ENCODE data around the gene TMEM38A.

DNA sequence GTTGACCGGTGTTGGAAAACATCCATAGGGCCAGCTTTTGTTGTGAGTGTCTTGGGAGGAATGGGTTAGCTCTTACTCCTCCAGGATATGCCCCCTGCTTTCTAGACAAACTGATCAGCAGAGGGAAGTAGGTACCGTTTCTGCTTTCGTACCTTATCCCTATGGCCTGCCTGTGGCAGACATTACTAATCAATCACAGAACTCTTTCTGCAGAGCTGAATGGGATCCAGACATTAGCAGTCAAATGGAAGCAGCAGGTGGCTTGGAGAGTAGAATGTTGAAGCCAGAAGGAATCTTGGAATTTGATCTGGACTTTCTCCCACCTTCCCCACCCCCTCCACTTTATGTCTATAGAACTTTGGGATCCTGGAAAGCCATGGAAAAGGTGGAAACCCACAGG lies 75.8 kb downstream of the TMEM38A start:
- TF ChIP-seq, protein P1, sequence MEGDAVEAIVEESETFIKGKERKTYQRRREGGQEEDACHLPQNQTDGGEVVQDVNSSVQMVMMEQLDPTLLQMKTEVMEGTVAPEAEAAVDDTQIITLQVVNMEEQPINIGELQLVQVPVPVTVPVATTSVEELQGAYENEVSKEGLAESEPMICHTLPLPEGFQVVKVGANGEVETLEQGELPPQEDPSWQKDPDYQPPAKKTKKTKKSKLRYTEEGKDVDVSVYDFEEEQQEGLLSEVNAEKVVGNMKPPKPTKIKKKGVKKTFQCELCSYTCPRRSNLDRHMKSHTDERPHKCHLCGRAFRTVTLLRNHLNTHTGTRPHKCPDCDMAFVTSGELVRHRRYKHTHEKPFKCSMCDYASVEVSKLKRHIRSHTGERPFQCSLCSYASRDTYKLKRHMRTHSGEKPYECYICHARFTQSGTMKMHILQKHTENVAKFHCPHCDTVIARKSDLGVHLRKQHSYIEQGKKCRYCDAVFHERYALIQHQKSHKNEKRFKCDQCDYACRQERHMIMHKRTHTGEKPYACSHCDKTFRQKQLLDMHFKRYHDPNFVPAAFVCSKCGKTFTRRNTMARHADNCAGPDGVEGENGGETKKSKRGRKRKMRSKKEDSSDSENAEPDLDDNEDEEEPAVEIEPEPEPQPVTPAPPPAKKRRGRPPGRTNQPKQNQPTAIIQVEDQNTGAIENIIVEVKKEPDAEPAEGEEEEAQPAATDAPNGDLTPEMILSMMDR (conservative IDR thresholded peaks at IDR 0.05 in 1 of 2, IDR thresholded peaks at IDR 0.05 in 1 of 2; ENCODE audit: low read depth in 1 of 2, low read length in 2 of 2): no peak
- TF ChIP-seq EZH2 (IDR thresholded peaks at IDR 0.05; ENCODE audit: low read length, missing control alignments): no peak
